ENCODE results near the gene CLEC14A. TPM values are rescaled to one million over a fixed set of nuclear protein-coding genes. Genes with fewer than 3 reads are reported as not detected.

CLEC14A gene
- polyA plus RNA-seq, 2 of the 4 experiments (the other 2 are of a cell fraction), result not detected

DNA sequence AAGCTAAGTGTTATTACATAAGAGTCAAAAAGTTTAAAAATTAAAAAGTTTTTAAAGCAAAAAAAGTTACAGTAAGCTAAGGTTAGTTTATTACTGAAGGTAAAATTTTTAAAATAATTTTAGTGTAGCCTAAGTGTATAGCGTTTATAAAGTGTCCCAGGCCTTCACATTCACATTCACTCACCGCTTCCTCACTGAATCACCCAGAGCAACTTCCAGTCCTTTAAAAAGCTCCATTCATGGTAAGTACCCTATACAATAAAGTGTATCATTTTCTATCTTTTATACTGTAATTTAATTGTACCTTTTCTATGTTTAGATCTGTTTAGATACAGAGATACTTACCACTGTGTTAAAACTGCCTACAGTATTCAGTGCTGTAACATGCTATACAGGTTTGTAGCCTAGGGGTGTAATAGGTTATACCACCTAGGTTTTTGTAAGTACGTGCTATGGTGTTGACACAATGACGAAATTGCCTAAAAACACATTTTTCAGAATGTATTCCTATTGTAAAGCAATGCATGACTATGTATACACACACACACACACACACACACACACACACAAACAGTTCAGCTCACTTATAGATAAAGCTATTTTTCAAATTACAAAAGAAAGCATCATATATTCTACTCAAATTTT, 3.7 kb downstream of the CLEC14A start:
- WGBS (ENCODE audit: missing lambda C conversion rate), result 22% methylated on average over 4 of the region's 4 CpGs
- ATAC-seq, result no peak
- CTCF ChIA-PET, result no interaction called here
- no peak for DNase-seq (ENCODE audit: low read depth in 1 of 2, low spot score in 1 of 2)
- POLR2A ChIA-PET, result no interaction called here
- TF ChIP-seq MYC (IDR thresholded peaks at IDR 0.05; ENCODE audit: borderline replicate concordance, low read length), result no peak
- TF ChIP-seq, protein P1, sequence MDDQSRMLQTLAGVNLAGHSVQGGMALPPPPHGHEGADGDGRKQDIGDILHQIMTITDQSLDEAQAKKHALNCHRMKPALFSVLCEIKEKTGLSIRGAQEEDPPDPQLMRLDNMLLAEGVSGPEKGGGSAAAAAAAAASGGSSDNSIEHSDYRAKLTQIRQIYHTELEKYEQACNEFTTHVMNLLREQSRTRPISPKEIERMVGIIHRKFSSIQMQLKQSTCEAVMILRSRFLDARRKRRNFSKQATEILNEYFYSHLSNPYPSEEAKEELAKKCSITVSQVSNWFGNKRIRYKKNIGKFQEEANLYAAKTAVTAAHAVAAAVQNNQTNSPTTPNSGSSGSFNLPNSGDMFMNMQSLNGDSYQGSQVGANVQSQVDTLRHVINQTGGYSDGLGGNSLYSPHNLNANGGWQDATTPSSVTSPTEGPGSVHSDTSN (IDR thresholded peaks at IDR 0.05), result no peak
- no peak for TF ChIP-seq KDM1A (IDR thresholded peaks at IDR 0.05; ENCODE audit: low read depth)
- no peak for TF ChIP-seq PHF8 (IDR thresholded peaks at IDR 0.05; ENCODE audit: borderline replicate concordance, low read depth)
- no peak for TF ChIP-seq E2F6 (IDR thresholded peaks at IDR 0.05; ENCODE audit: borderline replicate concordance, low read depth)
- no peak for TF ChIP-seq EHMT2 (IDR thresholded peaks at IDR 0.05; ENCODE audit: low read depth)
- TF ChIP-seq CTCF (IDR thresholded peaks at IDR 0.05), result no peak
- no peak for TF ChIP-seq RAD21 (conservative IDR thresholded peaks at IDR 0.05 in 1 of 2, IDR thresholded peaks at IDR 0.05 in 1 of 2)
- TF ChIP-seq HDAC2 (IDR thresholded peaks at IDR 0.05), result no peak
- TF ChIP-seq ZFP36 (IDR thresholded peaks at IDR 0.05; ENCODE audit: borderline replicate concordance, partially characterized antibody), result no peak
- Histone ChIP-seq H3K4me3 (no peak overlapping the region), H3K4me2 (no peak overlapping the region), H3K27ac (no peak overlapping the region), H3K9me3 (no peaks in the 10 kb centered on the region), H3K4me1 (no peaks in the 10 kb centered on the region)
- no peak for FAIRE-seq

- ATAC-seq (no peak), DNase-seq (ENCODE audit: low read depth in 1 of 2, low spot score in 1 of 2) (no peak), FAIRE-seq (no peak)
- Histone ChIP-seq H3K4me2 (no peak overlapping the region), H3K27ac (no peak overlapping the region), H3K4me1 (no peaks in the 10 kb centered on the region), H3K9me3 (no peaks in the 10 kb centered on the region), H3K4me3 (no peak overlapping the region)
- POLR2A ChIA-PET, result no interaction called here
- CTCF ChIA-PET, result no interaction called here
- TF ChIP-seq JUNB (IDR thresholded peaks at IDR 0.05) (no peak), CBX8 (IDR thresholded peaks at IDR 0.05) (no peak), USF2 (IDR thresholded peaks at IDR 0.05) (no peak), HOXB13 (CRISPR knock-in tag; IDR thresholded peaks at IDR 0.05; ENCODE audit: low read depth) (no peak), REST (IDR thresholded peaks at IDR 0.05) (no peak), EHMT2 (IDR thresholded peaks at IDR 0.05; ENCODE audit: low read depth) (no peak), PHF8 (IDR thresholded peaks at IDR 0.05; ENCODE audit: borderline replicate concordance, low read depth) (no peak), POLR2AphosphoS2 (conservative IDR thresholded peaks at IDR 0.05; ENCODE audit: low read length) (no peak), NFE2L2 (conservative IDR thresholded peaks at IDR 0.05; ENCODE audit: low read length) (no peak), ZNF302 (CRISPR knock-in tag; IDR thresholded peaks at IDR 0.05) (no peak), BCL3 (IDR thresholded peaks at IDR 0.05) (no peak), KDM1A (IDR thresholded peaks at IDR 0.05; ENCODE audit: low read depth) (no peak), HES2 (IDR thresholded peaks at IDR 0.05) (no peak), CBX2 (IDR thresholded peaks at IDR 0.05; ENCODE audit: borderline replicate concordance, low read depth) (no peak), TFCP2L1 (CRISPR knock-in tag; IDR thresholded peaks at IDR 0.05) (no peak)
- TF ChIP-seq, protein P1 (IDR thresholded peaks at IDR 0.05), result no peak
- TF ChIP-seq, protein P2, sequence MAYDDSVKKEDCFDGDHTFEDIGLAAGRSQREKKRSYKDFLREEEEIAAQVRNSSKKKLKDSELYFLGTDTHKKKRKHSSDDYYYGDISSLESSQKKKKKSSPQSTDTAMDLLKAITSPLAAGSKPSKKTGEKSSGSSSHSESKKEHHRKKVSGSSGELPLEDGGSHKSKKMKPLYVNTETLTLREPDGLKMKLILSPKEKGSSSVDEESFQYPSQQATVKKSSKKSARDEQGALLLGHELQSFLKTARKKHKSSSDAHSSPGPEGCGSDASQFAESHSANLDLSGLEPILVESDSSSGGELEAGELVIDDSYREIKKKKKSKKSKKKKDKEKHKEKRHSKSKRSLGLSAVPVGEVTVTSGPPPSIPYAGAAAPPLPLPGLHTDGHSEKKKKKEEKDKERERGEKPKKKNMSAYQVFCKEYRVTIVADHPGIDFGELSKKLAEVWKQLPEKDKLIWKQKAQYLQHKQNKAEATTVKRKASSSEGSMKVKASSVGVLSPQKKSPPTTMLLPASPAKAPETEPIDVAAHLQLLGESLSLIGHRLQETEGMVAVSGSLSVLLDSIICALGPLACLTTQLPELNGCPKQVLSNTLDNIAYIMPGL (CRISPR knock-in tag; IDR thresholded peaks at IDR 0.05; ENCODE audit: borderline replicate concordance), result no peak
Measured at GRCh38 chr14:38250331-38250730, 5.6 kb downstream of the CLEC14A start.

All from A549 (cell line).